Measurements from ENCODE around the gene RMDN3. TPM values are rescaled to one million over a fixed set of nuclear protein-coding genes. Genes with fewer than 3 reads are reported as not detected.

RMDN3 gene
- total and polyA plus RNA-seq, 2 of the 13 experiments (the other 11 are each of a cell fraction or from before 2014, with no cell fraction given), result 16.8 to 19.5 TPM

DNA sequence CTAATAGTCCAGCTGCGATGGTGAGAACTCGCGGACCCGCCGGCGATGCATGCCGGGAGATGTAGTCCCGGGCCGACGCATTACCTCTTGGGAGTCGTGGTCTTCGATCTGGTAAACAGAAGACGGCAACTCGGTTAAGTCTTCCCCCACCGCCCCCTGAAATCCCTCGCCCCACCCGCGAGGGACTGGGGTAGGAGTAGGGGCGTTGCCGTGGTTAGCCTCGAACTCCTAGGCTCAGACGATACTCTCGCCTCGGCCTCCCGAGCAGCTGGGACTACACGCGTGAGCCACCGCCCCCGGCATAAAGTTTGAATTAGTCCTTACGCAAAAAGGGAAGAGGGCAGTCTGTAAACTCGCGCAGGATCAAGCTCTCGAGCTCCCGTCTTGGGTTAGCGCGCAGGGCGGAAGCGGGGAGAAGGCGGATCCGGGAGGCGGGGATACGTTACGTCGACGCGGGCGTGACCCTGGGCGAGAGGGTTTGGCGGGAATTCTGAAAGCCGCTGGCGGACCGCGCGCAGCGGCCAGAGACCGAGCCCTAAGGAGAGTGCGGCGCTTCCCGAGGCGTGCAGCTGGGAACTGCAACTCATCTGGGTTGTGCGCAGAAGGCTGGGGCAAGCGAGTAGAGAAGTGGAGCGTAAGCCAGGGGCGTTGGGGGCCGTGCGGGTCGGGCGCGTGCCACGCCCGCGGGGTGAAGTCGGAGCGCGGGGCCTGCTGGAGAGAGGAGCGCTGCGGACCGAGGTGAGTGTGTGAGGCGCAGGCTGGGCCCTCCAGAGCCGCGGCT lies 60.2 kb downstream of the RMDN3 start, which contains the start of gene RAD51 (continued):
- TF ChIP-seq, protein P1, sequence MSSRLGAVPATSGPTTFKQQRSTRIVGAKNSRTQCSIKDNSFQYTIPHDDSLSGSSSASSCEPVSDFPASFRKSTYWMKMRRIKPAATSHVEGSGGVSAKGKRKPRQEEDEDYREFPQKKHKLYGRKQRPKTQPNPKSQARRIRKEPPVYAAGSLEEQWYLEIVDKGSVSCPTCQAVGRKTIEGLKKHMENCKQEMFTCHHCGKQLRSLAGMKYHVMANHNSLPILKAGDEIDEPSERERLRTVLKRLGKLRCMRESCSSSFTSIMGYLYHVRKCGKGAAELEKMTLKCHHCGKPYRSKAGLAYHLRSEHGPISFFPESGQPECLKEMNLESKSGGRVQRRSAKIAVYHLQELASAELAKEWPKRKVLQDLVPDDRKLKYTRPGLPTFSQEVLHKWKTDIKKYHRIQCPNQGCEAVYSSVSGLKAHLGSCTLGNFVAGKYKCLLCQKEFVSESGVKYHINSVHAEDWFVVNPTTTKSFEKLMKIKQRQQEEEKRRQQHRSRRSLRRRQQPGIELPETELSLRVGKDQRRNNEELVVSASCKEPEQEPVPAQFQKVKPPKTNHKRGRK (CRISPR knock-in tag; IDR thresholded peaks at IDR 0.05), result no peak
- TF ChIP-seq NFE2 (CRISPR knock-in tag; IDR thresholded peaks at IDR 0.05), result no peak
- TF ChIP-seq SNAPC2 (CRISPR knock-in tag; IDR thresholded peaks at IDR 0.05), result peak; percentile 75; the same call in 1 of the 2 replicates
- peak; percentile 44 for TF ChIP-seq FOXA3 (CRISPR knock-in tag; IDR thresholded peaks at IDR 0.05)
- TF ChIP-seq, protein P2, sequence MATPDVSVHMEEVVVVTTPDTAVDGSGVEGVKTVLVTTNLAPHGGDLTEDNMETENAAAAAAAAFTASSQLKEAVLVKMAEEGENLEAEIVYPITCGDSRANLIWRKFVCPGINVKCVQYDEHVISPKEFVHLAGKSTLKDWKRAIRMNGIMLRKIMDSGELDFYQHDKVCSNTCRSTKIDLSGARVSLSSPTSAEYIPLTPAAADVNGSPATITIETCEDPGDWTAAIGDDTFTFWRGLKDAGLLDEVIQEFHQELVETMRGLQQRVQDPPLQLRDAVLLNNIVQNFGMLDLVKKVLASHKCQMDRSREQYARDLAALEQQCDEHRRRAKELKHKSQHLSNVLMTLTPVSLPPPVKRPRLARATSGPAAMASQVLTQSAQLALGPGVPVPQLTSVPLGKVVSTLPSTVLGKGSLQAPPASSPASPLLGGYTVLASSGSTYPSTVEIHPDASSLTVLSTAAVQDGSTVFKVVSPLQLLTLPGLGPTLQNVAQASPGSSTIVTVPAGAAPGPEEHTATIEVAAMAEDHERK (CRISPR knock-in tag; IDR thresholded peaks at IDR 0.05; ENCODE audit: low read depth), result peak; percentile 85
- no peak for TF ChIP-seq ZBTB38 (CRISPR knock-in tag; IDR thresholded peaks at IDR 0.05)
- no peak; the same call in 1 of the 2 replicates for TF ChIP-seq HNF4G (IDR thresholded peaks at IDR 0.05; ENCODE audit: borderline replicate concordance, low read depth, low read length)
- no peak for TF ChIP-seq HNF4G (CRISPR knock-in tag; IDR thresholded peaks at IDR 0.05; ENCODE audit: borderline replicate concordance, low read depth)
- no peak for TF ChIP-seq PLRG1 (conservative IDR thresholded peaks at IDR 0.05)
- TF ChIP-seq ZNF468 (CRISPR knock-in tag; IDR thresholded peaks at IDR 0.05), result peak; percentile 45; the same call in 1 of the 2 replicates
- TF ChIP-seq, protein P3, sequence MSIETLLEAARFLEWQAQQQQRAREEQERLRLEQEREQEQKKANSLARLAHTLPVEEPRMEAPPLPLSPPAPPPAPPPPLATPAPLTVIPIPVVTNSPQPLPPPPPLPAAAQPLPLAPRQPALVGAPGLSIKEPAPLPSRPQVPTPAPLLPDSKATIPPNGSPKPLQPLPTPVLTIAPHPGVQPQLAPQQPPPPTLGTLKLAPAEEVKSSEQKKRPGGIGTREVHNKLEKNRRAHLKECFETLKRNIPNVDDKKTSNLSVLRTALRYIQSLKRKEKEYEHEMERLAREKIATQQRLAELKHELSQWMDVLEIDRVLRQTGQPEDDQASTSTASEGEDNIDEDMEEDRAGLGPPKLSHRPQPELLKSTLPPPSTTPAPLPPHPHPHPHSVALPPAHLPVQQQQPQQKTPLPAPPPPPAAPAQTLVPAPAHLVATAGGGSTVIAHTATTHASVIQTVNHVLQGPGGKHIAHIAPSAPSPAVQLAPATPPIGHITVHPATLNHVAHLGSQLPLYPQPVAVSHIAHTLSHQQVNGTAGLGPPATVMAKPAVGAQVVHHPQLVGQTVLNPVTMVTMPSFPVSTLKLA (IDR thresholded peaks at IDR 0.05), result peak; percentile 42; the same call in 1 of the 2 replicates
- TF ChIP-seq ZBTB7B (CRISPR knock-in tag; IDR thresholded peaks at IDR 0.05), result peak; percentile 5; the same call in 1 of the 2 replicates
- TF ChIP-seq ZNF17 (CRISPR knock-in tag; IDR thresholded peaks at IDR 0.05), result no peak
- no peak for TF ChIP-seq MAFF (IDR thresholded peaks at IDR 0.05; ENCODE audit: low read depth, low read length)
- no peak for TF ChIP-seq FOXA1 (IDR thresholded peaks at IDR 0.05)
- no peak; the same call in none of the 2 replicates for TF ChIP-seq FOXA1 (CRISPR knock-in tag; IDR thresholded peaks at IDR 0.05)
- TF ChIP-seq ZNF614 (CRISPR knock-in tag; IDR thresholded peaks at IDR 0.05; ENCODE audit: borderline replicate concordance), result peak; percentile 57; the same call in 1 of the 2 replicates
- no peak; the same call in 1 of the 2 replicates for TF ChIP-seq ZSCAN20 (CRISPR knock-in tag; IDR thresholded peaks at IDR 0.05; ENCODE audit: borderline replicate concordance)
- no peak for TF ChIP-seq NFIB (CRISPR knock-in tag; IDR thresholded peaks at IDR 0.05; ENCODE audit: borderline replicate concordance)
- TF ChIP-seq HES4 (CRISPR knock-in tag; IDR thresholded peaks at IDR 0.05; ENCODE audit: borderline replicate concordance), result no peak
- TF ChIP-seq ZNF34 (CRISPR knock-in tag; IDR thresholded peaks at IDR 0.05; ENCODE audit: borderline replicate concordance), result no peak; the same call in 1 of the 2 replicates
- TF ChIP-seq, protein P4, sequence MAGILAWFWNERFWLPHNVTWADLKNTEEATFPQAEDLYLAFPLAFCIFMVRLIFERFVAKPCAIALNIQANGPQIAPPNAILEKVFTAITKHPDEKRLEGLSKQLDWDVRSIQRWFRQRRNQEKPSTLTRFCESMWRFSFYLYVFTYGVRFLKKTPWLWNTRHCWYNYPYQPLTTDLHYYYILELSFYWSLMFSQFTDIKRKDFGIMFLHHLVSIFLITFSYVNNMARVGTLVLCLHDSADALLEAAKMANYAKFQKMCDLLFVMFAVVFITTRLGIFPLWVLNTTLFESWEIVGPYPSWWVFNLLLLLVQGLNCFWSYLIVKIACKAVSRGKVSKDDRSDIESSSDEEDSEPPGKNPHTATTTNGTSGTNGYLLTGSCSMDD (CRISPR knock-in tag; IDR thresholded peaks at IDR 0.05), result no peak
- TF ChIP-seq ZEB1 (IDR thresholded peaks at IDR 0.05; ENCODE audit: insufficient replicate concordance, low read depth), result no peak
- peak; percentile 96 for TF ChIP-seq TGIF2 (CRISPR knock-in tag; IDR thresholded peaks at IDR 0.05)
- no peak for TF ChIP-seq ZC3H4 (CRISPR knock-in tag; IDR thresholded peaks at IDR 0.05; ENCODE audit: borderline replicate concordance)
- peak; percentile 57; the same call in 1 of the 2 replicates for TF ChIP-seq KDM5A (IDR thresholded peaks at IDR 0.05; ENCODE audit: borderline replicate concordance, low read length)

Measured in HepG2 (cell line).